Endodermal cell (in vitro differentiated cells): Measurements from ENCODE around the gene ITGA11. TPM values are rescaled to one million over a fixed set of nuclear protein-coding genes. Genes with fewer than 3 reads are reported as not detected.

Source experiments
- DNase-seq: peaks from one replicate; pipeline ENCODE4 v3.0.0-alpha.2; 2017
- H3K27ac ChIP-seq: 2 replicates; pipeline ENCODE4 v1.5.1; 2013; ENCODE audit warnings: mild to moderate bottlenecking, low read depth, low read length, moderate library complexity
- H3K27me3 ChIP-seq: 2 replicates; pipeline ENCODE4 v1.6.1; 2013; ENCODE audit warnings: mild to moderate bottlenecking, low read length, moderate library complexity; ENCODE audit not compliant: insufficient read depth, control insufficient read depth, poor library complexity, severe bottlenecking
- H3K36me3 ChIP-seq: 2 replicates; pipeline ENCODE4 v1.7.0; 2013; ENCODE audit warnings: mild to moderate bottlenecking, low read length, moderate library complexity; ENCODE audit not compliant: control insufficient read depth, insufficient read depth
- H3K4me1 ChIP-seq: one replicate; pipeline ENCODE4 v1.7.0; 2013; ENCODE audit warnings: low read length; ENCODE audit not compliant: control insufficient read depth, insufficient read depth
- H3K4me3 ChIP-seq: 2 replicates; pipeline ENCODE4 v1.5.1; 2013; ENCODE audit warnings: mild to moderate bottlenecking, low read length, moderate library complexity
- H3K9ac ChIP-seq: 2 replicates; pipeline ENCODE4 v1.6.1; 2013; ENCODE audit warnings: mild to moderate bottlenecking, low read length, moderate library complexity; ENCODE audit not compliant: poor library complexity, severe bottlenecking; ENCODE audit errors: extremely low read depth
- H3K9me3 ChIP-seq: 2 replicates; pipeline ENCODE4 v1.6.1; 2013; ENCODE audit warnings: mild to moderate bottlenecking, low read length, moderate library complexity; ENCODE audit not compliant: control insufficient read depth
- H3K27ac Mint-ChIP-seq: 2 replicates; pipeline ENCODE4 v1.8.0; 2020; ENCODE audit warnings: mixed read lengths
- H3K27me3 Mint-ChIP-seq: 2 replicates; pipeline ENCODE4 v1.8.0; 2021; ENCODE audit warnings: mild to moderate bottlenecking, mixed read lengths; ENCODE audit not compliant: insufficient read depth
- H3K36me3 Mint-ChIP-seq: 2 replicates; pipeline ENCODE4 v1.8.0; 2020; ENCODE audit warnings: low read depth, mixed read lengths
- H3K4me1 Mint-ChIP-seq: 2 replicates; pipeline ENCODE4 v1.8.0; 2020; ENCODE audit warnings: mixed read lengths
- H3K4me3 Mint-ChIP-seq: 2 replicates; pipeline ENCODE4 v1.8.0; 2020; ENCODE audit warnings: mild to moderate bottlenecking, moderate library complexity, mixed read lengths
- H3K9me3 Mint-ChIP-seq: 2 replicates; pipeline ENCODE4 v1.8.0; 2020; ENCODE audit warnings: mild to moderate bottlenecking, mixed read lengths
- CTCF ChIP-seq: fragments of 200-600 bp; sonication (generic); conservative IDR thresholded peaks from 2 replicates; pipeline ENCODE4 v1.5.0; 2021; ENCODE audit warnings: antibody characterized with exemption, mild to moderate bottlenecking
- WGBS, 2 experiments: methylation state at CpG; one replicate each; pipeline versions ENCODE4 v1.1.5 to v1.1.7; 2013; ENCODE audit warnings: missing lambda C conversion rate in 2 of 2, mixed read lengths in 1 of 2; ENCODE audit not compliant: insufficient coverage in 1 of 2, insufficient read length in 1 of 2; 5-methylcytosine and 5-hydroxymethylcytosine counted together
- total RNA-seq, 2 donors: library from RNA; stranded (reverse); fragmentation: NEBNext Ultra II Directional in 1 of 2; extraction: Animal tissue kit (Norgen Biotek cat#: 25700) in 1 of 2; gene quantifications; 2 replicates in 1 of 2; 3 replicates in 1 of 2; pipeline ENCODE4 v1.2.1, GENCODE V29; 2021

The ITGA11 gene
- total RNA-seq, 2 donors from 2014 or later: 0.35 to 1.4 TPM

- no peak overlapping the region for H3K27ac Mint-ChIP-seq
- no peaks in the 10 kb centered on the region for H3K4me1 Mint-ChIP-seq
- H3K27me3 ChIP-seq: no peaks in the 10 kb centered on the region
- H3K4me3 Mint-ChIP-seq: no peak overlapping the region
- no peaks in the 10 kb centered on the region for H3K36me3 ChIP-seq
- no peak for TF ChIP-seq CTCF
- no peak overlapping the region for H3K4me3 ChIP-seq
- H3K4me1 ChIP-seq: no peaks in the 10 kb centered on the region
- H3K9me3 ChIP-seq: no peaks in the 10 kb centered on the region
- H3K36me3 Mint-ChIP-seq: no peaks in the 10 kb centered on the region
- H3K27me3 Mint-ChIP-seq: no peaks in the 10 kb centered on the region
- no peak overlapping the region for H3K27ac ChIP-seq
- DNase-seq: no peak
- 90 to 91% methylated on average over 4 to 5 of the region's 5 CpGs for WGBS, 2 experiments
- H3K9me3 Mint-ChIP-seq: peaks cover 6% of the 10 kb centered on the region
- H3K9ac ChIP-seq: no peak overlapping the region
Measured at GRCh38 chr15:68470976-68471375, 39.0 kb upstream of the ITGA11 start.

- no peak overlapping the region for H3K27ac ChIP-seq
- TF ChIP-seq CTCF: no peak
- H3K4me1 ChIP-seq: no peaks in the 10 kb centered on the region
- peaks cover 6% of the 10 kb centered on the region for H3K9me3 Mint-ChIP-seq
- no peaks in the 10 kb centered on the region for H3K36me3 ChIP-seq
- no peaks in the 10 kb centered on the region for H3K4me1 Mint-ChIP-seq
- no peak overlapping the region for H3K9ac ChIP-seq
- no peak overlapping the region for H3K4me3 Mint-ChIP-seq
- WGBS, 2 experiments: 93 to 96% methylated on average over 8 to 14 of the region's 14 CpGs
- H3K4me3 ChIP-seq: no peak overlapping the region
- H3K27me3 ChIP-seq: no peaks in the 10 kb centered on the region
- no peaks in the 10 kb centered on the region for H3K27me3 Mint-ChIP-seq
- H3K9me3 ChIP-seq: no peaks in the 10 kb centered on the region
- no peak overlapping the region for H3K27ac Mint-ChIP-seq
- no peak for DNase-seq
- no peaks in the 10 kb centered on the region for H3K36me3 Mint-ChIP-seq
Measured at GRCh38 chr15:68470049-68470742, 38.2 kb upstream of the ITGA11 start.

- Histone ChIP-seq H3K4me3 (no peak overlapping the region), H3K9me3 (no peaks in the 10 kb centered on the region), H3K27me3 (no peaks in the 10 kb centered on the region), H3K4me1 (no peaks in the 10 kb centered on the region), H3K27ac (no peak overlapping the region), H3K36me3 (no peaks in the 10 kb centered on the region), H3K9ac (no peak overlapping the region)
- H3K4me3 Mint-ChIP-seq: no peak overlapping the region
- H3K4me1 Mint-ChIP-seq: no peaks in the 10 kb centered on the region
- H3K27ac Mint-ChIP-seq: no peak overlapping the region
- H3K9me3 Mint-ChIP-seq: peaks cover 6% of the 10 kb centered on the region
- H3K36me3 Mint-ChIP-seq: no peaks in the 10 kb centered on the region
- no peak for TF ChIP-seq CTCF
- H3K27me3 Mint-ChIP-seq: no peaks in the 10 kb centered on the region
- WGBS, 2 experiments: 88 to 94% methylated on average over 5 to 6 of the region's 6 CpGs
- DNase-seq: no peak
Measured at GRCh38 chr15:68469162-68470048, 37.4 kb upstream of the ITGA11 start.
